Measurements from ENCODE around the gene HDAC5.

DNA sequence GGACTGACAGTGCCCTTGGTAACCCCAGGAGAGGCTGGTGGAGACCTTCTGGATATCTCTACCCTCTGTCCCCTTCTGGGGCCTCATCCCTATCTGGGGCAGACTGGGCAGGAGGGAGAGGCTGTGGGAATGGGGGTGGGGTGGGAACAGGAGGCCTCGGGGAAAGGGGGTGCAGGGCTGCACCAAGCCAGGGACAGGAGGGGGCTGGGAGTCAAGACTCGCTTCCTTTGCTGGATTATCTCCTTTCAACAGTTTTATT is 28.1 kb downstream of the HDAC5 start:
- TF ChIP-seq CTCF (IDR thresholded peaks at IDR 0.05) (no peak), POLR2AphosphoS5 (IDR thresholded peaks at IDR 0.05; ENCODE audit: insufficient read depth in 1 of 2, low read depth in 1 of 2) (no peak), POLR2A (IDR thresholded peaks at IDR 0.05) (no peak)
